CD14-positive monocyte (primary cell): ENCODE results near the gene CC2D1A. TPM values are rescaled to one million over a fixed set of nuclear protein-coding genes. Genes with fewer than 3 reads are reported as not detected.

Source experiments
- DNase-seq, 3 donors: peaks; one replicate each; pipeline ENCODE4 v3.0.0-alpha.2; 2011 to 2022
- H2AFZ ChIP-seq: 2 replicates; pipeline ENCODE4 v1.6.0; 2012; ENCODE audit warnings: mild to moderate bottlenecking, low read depth, low read length, inconsistent platforms; ENCODE audit not compliant: insufficient read depth, poor library complexity, severe bottlenecking
- H3K27ac ChIP-seq, 2 donors: 1 replicate in 1 of 2; 2 replicates in 1 of 2; pipeline ENCODE4 v1.5.1; 2012 to 2013; ENCODE audit warnings: low read length in 2 of 2, control low read depth in 1 of 2, inconsistent platforms in 1 of 2, low read depth in 1 of 2, mild to moderate bottlenecking in 1 of 2
- H3K27me3 ChIP-seq, 2 donors: one replicate each; pipeline versions ENCODE4 v1.6.0 to v1.6.1; 2011 to 2013; ENCODE audit warnings: low read length in 2 of 2; ENCODE audit not compliant: control insufficient read depth in 2 of 2, insufficient read depth in 2 of 2
- H3K36me3 ChIP-seq, 2 donors: replicated peaks in 1 of 2; 1 replicate in 1 of 2; 2 replicates in 1 of 2; pipeline versions ENCODE4 v1.5.1 to v1.6.1; 2012 to 2013; ENCODE audit warnings: low read length in 2 of 2, control low read depth in 1 of 2, inconsistent platforms in 1 of 2, mild to moderate bottlenecking in 1 of 2; ENCODE audit not compliant: insufficient read depth in 2 of 2, control insufficient read depth in 1 of 2
- H3K4me1 ChIP-seq, 2 donors: 1 replicate in 1 of 2; 2 replicates in 1 of 2; pipeline versions ENCODE4 v1.5.1 to v1.6.1; 2012 to 2013; ENCODE audit warnings: low read length in 2 of 2, control low read depth in 1 of 2, inconsistent platforms in 1 of 2, mild to moderate bottlenecking in 1 of 2, moderate library complexity in 1 of 2; ENCODE audit not compliant: insufficient read depth in 2 of 2, control insufficient read depth in 1 of 2
- H3K4me2 ChIP-seq: replicated peaks from 2 replicates; pipeline ENCODE3; 2012; ENCODE audit warnings: low read length, moderate library complexity, mild to moderate bottlenecking; ENCODE audit not compliant: poor library complexity, severe bottlenecking; ENCODE audit errors: extremely low read depth
- H3K4me3 ChIP-seq, 3 experiments: fragments of 200-600 bp in 1 of 3; sonication (generic) in 1 of 3; replicated peaks in 1 of 3; 1 replicate in 2 of 3; 2 replicates in 1 of 3; pipeline ENCODE4 v1.5.1; 2011 to 2013; ENCODE audit warnings: low read length in 3 of 3, mild to moderate bottlenecking in 3 of 3, control low read depth in 2 of 3, low read depth in 2 of 3, inconsistent platforms in 1 of 3, moderate library complexity in 1 of 3
- H3K79me2 ChIP-seq: 2 replicates; pipeline ENCODE4 v1.6.0; 2012; ENCODE audit warnings: mild to moderate bottlenecking, control low read depth, inconsistent platforms, low read length, moderate library complexity; ENCODE audit not compliant: insufficient read depth
- H3K9ac ChIP-seq: 2 replicates; pipeline ENCODE4 v1.6.0; 2017; ENCODE audit warnings: low read length, mild to moderate bottlenecking; ENCODE audit not compliant: insufficient read depth, poor library complexity, severe bottlenecking
- H3K9me3 ChIP-seq, 2 donors: replicated peaks in 1 of 2; 1 replicate in 1 of 2; 2 replicates in 1 of 2; pipeline versions ENCODE4 v1.5.1 to v1.6.1; 2012 to 2013; ENCODE audit warnings: low read length in 2 of 2, control low read depth in 1 of 2; ENCODE audit not compliant: control insufficient read depth in 1 of 2, insufficient read depth in 1 of 2
- H4K20me1 ChIP-seq: 2 replicates; pipeline ENCODE4 v1.6.0; 2012; ENCODE audit warnings: mild to moderate bottlenecking, low read length, control low read depth, moderate library complexity; ENCODE audit not compliant: insufficient read depth
- H3K27ac Mint-ChIP-seq, 7 donors: one replicate each; pipeline ENCODE4 v1.8.0; 2020; ENCODE audit warnings: mild to moderate bottlenecking in 7 of 7, mixed read lengths in 7 of 7, moderate library complexity in 6 of 7, inconsistent platforms in 2 of 7
- H3K27me3 Mint-ChIP-seq, 3 donors: one replicate each; pipeline ENCODE4 v1.8.0; 2021 to 2022; ENCODE audit warnings: low read depth in 3 of 3, mild to moderate bottlenecking in 3 of 3, mixed read lengths in 3 of 3, moderate library complexity in 3 of 3, inconsistent platforms in 1 of 3
- H3K36me3 Mint-ChIP-seq, 2 donors: one replicate each; pipeline ENCODE4 v1.8.0; 2020; ENCODE audit warnings: mixed read lengths in 2 of 2, inconsistent platforms in 1 of 2, mild to moderate bottlenecking in 1 of 2
- H3K4me1 Mint-ChIP-seq: one replicate; pipeline ENCODE4 v1.8.0; 2020; ENCODE audit warnings: mild to moderate bottlenecking, mixed read lengths
- H3K4me3 Mint-ChIP-seq, 2 donors: one replicate each; pipeline ENCODE4 v1.8.0; 2020; ENCODE audit warnings: mild to moderate bottlenecking in 2 of 2, mixed read lengths in 2 of 2, moderate library complexity in 1 of 2
- H3K9me3 Mint-ChIP-seq, 7 donors: one replicate each; pipeline ENCODE4 v1.8.0; 2020 to 2022; ENCODE audit warnings: mixed read lengths in 7 of 7, mild to moderate bottlenecking in 6 of 7, moderate library complexity in 6 of 7, inconsistent platforms in 2 of 7
- WGBS: methylation state at CpG from one replicate; pipeline ENCODE4 v1.1.5; 2013; ENCODE audit warnings: missing lambda C conversion rate; ENCODE audit not compliant: insufficient coverage; 5-methylcytosine and 5-hydroxymethylcytosine counted together
- intact Hi-C, 2 donors: fragments of 100-400 bp; cut with micrococcal nuclease; formaldehyde crosslinking; loops; one replicate each; pipeline versions ENCODE4 v1.15.0 to v1.15.1; 2023
- polyA plus RNA-seq, 3 donors: library from polyadenylated mRNA; depleted of rRNA in 1 of 3; unstranded in 2 of 3; stranded (reverse) in 1 of 3; fragments of 300-500 nt in 2 of 3; fragments of >200 nt in 1 of 3; fragmentation: Illumina TruSeq in 2 of 3; gene quantifications; 1 replicate in 2 of 3; 2 replicates in 1 of 3; pipeline ENCODE4 v1.2.3, GENCODE V29; 2012 to 2021
- TF ChIP-seq, protein P1 (sequence below): fragments of 200-600 bp; IDR thresholded peaks from one replicate; pipeline ENCODE4 v1.8.0; 2022; ENCODE audit warnings: antibody characterized with exemption, mild to moderate bottlenecking

The CC2D1A gene
- polyA plus RNA-seq, 3 donors, result 4.6 to 27.0 (median 6.2) TPM

DNA sequence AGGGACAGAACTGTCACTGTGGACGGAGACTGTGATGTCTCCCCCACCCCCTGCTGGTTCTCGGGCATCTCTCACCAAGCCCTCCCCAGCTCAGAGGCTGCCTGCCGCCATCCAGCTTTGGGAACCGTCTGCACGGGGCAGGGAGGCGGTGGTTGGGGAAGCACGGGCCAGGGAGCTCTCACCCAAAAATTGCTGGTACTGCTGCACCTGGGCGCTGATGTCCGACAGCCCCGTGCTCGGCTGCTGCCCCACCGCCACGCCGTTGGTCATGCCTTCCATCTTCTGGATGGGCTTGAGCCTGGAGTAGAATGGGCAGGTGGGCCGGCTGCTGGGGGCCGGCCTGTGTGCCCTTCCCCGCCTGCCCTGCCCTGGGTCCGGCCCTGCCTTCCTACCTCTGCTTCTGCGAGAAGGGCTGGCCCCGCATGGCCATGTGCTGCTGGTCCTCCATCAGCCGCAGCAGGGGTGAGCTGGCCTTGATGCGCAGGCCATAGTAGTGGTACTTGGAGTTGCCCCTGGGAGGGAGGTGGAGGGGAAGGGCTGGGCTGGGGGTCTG lies 62.5 kb downstream of the CC2D1A start:
- intact Hi-C loops, result loop anchor here in 1 of 2 donors (5.0 kb wide), 1 partner anchor 34 kb away; no protein-coding TSS in a partner anchor
- no peaks in the 10 kb centered on the region for H3K9me3 ChIP-seq
- no peak overlapping the region for H3K27ac ChIP-seq
- no peaks in the 10 kb centered on the region for H3K4me1 Mint-ChIP-seq
- H3K9me3 Mint-ChIP-seq, result no peaks in the 10 kb centered on the region
- H3K27me3 ChIP-seq, result no peaks in the 10 kb centered on the region
- H3K4me3 ChIP-seq, result no peak overlapping the region
- TF ChIP-seq, protein P1, sequence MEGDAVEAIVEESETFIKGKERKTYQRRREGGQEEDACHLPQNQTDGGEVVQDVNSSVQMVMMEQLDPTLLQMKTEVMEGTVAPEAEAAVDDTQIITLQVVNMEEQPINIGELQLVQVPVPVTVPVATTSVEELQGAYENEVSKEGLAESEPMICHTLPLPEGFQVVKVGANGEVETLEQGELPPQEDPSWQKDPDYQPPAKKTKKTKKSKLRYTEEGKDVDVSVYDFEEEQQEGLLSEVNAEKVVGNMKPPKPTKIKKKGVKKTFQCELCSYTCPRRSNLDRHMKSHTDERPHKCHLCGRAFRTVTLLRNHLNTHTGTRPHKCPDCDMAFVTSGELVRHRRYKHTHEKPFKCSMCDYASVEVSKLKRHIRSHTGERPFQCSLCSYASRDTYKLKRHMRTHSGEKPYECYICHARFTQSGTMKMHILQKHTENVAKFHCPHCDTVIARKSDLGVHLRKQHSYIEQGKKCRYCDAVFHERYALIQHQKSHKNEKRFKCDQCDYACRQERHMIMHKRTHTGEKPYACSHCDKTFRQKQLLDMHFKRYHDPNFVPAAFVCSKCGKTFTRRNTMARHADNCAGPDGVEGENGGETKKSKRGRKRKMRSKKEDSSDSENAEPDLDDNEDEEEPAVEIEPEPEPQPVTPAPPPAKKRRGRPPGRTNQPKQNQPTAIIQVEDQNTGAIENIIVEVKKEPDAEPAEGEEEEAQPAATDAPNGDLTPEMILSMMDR, result no peak
- no peaks in the 10 kb centered on the region for H3K27me3 Mint-ChIP-seq
- no peak overlapping the region for H3K4me2 ChIP-seq
- no peak overlapping the region for H3K4me3 Mint-ChIP-seq
- H3K4me1 ChIP-seq, result no peaks in the 10 kb centered on the region
- H2AFZ ChIP-seq, result no peak overlapping the region
- no peaks in the 10 kb centered on the region for H3K79me2 ChIP-seq
- no peak overlapping the region for H3K27ac Mint-ChIP-seq
- no peak for DNase-seq
- WGBS, result 98% methylated on average over 19 of the region's 22 CpGs
- no peak overlapping the region for H3K9ac ChIP-seq
- peaks cover 54 to 94% of the 10 kb centered on the region in 2 donors for H3K36me3 Mint-ChIP-seq
- H4K20me1 ChIP-seq, result no peaks in the 10 kb centered on the region
- peaks cover 75 to 90% of the 10 kb centered on the region in 2 donors for H3K36me3 ChIP-seq

DNA sequence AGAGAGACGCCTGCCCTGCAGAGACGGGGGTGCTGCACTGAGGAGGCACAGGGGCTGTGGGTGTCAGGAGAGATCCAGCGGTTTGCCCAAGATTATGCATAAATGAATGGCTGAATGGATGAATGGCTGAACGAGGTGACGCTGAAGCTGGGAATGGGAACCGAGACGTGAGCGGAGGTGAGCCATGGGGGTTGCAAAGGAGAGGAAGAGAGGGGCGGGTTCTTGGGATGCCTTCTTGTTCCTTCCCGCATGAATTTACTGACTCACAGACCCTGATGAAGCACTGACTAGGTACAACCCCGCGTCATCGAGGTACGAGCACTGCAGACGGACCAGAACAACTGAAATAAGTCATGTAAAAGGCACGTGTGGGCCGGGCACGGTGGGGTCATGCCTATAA lies 63.0 kb downstream of the CC2D1A start:
- no peak overlapping the region for H3K4me3 ChIP-seq
- no peaks in the 10 kb centered on the region for H3K27me3 ChIP-seq
- H3K9ac ChIP-seq, result no peak overlapping the region
- Mint-ChIP-seq H3K27ac (no peak overlapping the region), H3K4me3 (no peak overlapping the region), H3K36me3 (peaks cover 56 to 94% of the 10 kb centered on the region in 2 donors), H3K4me1 (peaks cover 1% of the 10 kb centered on the region), H3K9me3 (no peaks in the 10 kb centered on the region), H3K27me3 (no peaks in the 10 kb centered on the region)
- TF ChIP-seq, protein P1, result no peak
- no peak overlapping the region for H3K27ac ChIP-seq
- DNase-seq, result no peak
- no peaks in the 10 kb centered on the region for H3K79me2 ChIP-seq
- H3K4me2 ChIP-seq, result no peak overlapping the region
- intact Hi-C loops, result loop anchor here in 1 of 2 donors (5.0 kb wide), 1 partner anchor 33 kb away; no protein-coding TSS in a partner anchor
- 98% methylated on average over 18 of the region's 18 CpGs for WGBS
- no peaks in the 10 kb centered on the region for H3K9me3 ChIP-seq
- peaks cover 74 to 90% of the 10 kb centered on the region in 2 donors for H3K36me3 ChIP-seq
- H3K4me1 ChIP-seq, result no peaks in the 10 kb centered on the region
- no peak overlapping the region for H2AFZ ChIP-seq
- H4K20me1 ChIP-seq, result no peaks in the 10 kb centered on the region
